SH-SY5Y (cell line): ENCODE results near the gene RTEL1.

Experiments
- GATA2 ChIP-seq: IDR thresholded peaks from 2 replicates; pipeline ENCODE4 v1.6.1; 2011; ENCODE audit warnings: mild to moderate bottlenecking, low read depth, low read length
- GATA3 ChIP-seq: IDR thresholded peaks from 2 replicates; pipeline ENCODE4 v1.6.1; 2011; ENCODE audit warnings: low read depth, mild to moderate bottlenecking, low read length, moderate library complexity

- TF ChIP-seq GATA3 (no peak), GATA2 (no peak)
These were observed 1.7 kb upstream of the RTEL1 start for GRCh38 chr20:63656451-63656850.
